Measurements from ENCODE around the gene SCRG1.

The SCRG1 gene

GRCh38 chr4:173411106-173411693, 12.3 kb upstream of the SCRG1 start:
- no peak for DNase-seq (ENCODE audit: low read depth, low spot score)

DNA sequence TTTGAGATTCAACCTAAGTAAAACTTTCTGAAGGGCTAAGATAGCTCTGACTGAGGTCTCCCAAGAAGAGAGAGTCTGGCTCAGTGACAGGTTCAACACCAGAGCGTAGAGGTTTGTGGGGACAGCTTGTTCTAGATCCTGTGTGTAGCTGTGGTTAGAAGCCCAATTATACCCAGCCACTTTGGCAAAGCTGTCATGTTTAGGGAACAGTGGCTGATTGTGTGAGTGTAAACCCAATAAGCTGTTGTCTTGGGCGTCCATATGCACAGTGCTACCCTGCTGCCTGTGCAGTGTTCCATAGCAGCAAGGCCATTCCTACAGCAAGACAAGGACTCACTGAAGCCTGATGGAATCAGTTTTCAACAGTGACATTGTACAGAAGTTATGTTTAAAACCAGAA, 11.2 kb upstream of the SCRG1 start:
- peak; percentile 28 for DNase-seq (ENCODE audit: low read depth, low spot score)

- no peak for DNase-seq (ENCODE audit: low read depth, low spot score)
Measured at GRCh38 chr4:173405840-173406606, 7.1 kb upstream of the SCRG1 start.

DNA sequence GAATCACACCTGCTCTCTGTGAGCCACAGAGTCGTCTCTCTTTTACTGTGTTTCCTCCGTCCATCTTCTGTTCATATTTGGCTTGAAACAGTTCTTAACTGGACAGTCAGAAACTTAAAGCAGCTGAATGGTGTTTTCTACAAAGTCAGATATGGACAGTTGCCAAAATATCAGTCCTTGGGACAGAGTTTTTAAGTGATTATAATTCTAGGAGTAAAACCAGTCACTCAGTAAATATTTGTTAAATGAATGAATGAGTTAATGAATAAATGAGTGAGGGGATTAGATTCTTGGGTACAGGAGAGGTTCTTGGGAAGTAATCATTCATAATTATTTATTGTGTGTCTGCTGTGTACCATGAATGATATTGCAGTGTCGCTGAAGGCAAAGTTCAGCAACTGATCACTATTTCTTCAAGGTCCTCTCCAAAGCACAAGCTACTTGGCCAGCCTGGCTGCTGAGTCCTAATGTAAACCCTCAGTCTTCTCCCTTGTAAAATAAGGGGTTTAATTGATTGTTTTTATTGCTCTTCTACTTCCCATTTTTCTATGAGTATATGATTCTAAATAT, 5.5 kb upstream of the SCRG1 start:
- DNase-seq (ENCODE audit: low read depth, low spot score): no peak

DNA sequence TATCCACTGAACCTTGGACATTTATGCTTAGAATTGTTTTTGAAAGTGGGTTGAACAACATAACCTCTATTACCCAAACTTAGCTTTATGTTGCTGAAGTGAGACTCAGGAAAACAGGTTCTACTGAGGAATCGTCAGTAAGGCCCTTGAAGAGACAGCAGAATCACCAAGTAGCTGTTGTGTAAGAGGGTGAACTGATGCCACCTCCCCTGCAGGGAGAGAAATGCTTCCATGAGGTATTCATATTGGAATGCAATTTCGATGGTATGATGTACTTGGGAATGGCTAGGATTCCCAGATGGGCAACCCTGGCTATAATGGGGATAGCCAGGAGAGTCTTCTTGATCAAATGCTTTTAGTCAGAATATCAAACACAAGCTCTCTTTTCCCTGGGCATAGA, 4.1 kb upstream of the SCRG1 start:
- no peak for DNase-seq (ENCODE audit: low read depth, low spot score)

DNA sequence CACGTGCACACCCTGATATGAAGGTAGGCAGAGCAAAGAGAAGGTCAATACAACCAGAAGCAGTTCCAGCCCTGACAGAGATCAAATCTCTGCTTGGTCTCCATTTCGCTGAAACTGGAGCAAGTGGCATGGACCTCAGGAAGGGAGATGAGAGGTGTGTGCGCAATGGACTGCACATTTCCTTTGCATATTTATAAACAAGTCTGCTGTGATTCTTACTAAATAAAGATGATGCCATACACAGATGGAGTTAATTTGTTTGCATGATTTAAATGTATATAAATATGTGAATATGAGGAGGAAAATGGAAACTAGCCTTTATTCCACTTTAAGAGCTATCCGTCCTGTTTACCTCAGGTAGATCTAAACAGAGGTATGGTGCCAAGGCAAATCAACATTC, 2.1 kb upstream of the SCRG1 start:
- DNase-seq (ENCODE audit: low read depth, low spot score): no peak

GRCh38 chr4:173398220-173398619, 696 bp downstream of the SCRG1 start:
- no peak for DNase-seq (ENCODE audit: low read depth, low spot score)

DNA sequence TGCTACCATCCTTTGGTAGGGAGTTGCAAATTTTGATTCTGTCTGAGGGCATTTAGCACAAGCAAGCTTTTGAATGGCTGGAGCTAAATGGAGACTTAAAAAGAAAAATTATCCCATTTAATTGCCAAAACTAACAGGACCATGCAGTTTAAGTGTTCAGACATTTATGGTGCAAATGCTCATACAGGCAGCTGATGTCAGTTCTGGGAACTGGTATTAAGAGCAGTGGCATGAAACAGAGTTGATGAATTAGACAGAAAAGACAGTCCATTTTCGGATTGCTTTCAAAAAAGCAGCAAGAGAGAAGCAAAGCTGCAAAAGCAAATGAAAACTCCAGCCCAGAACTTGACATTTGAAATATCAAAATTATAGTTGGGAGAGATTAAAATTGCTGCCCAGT, 1.3 kb downstream of the SCRG1 start:
- no peak for DNase-seq (ENCODE audit: low read depth, low spot score)

DNA sequence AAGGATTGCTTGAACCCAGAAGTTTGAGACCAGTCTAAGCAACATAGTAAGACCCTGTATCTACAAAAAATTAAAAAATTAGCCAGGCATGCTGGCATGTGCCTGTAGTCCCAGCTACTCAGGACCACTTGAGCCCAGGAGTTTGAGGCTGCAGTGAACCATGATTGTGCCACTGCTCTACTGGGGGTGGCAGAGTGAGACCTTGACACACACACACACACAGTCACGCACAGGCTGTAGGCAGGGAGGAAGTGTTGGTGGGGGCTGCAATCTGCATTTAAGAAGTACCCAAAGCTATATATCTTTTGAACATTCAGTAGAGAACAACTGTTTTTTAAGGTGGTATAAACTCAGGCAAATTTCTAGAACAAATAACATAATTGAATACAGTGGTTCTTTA, 7.2 kb downstream of the SCRG1 start:
- DNase-seq (ENCODE audit: low read depth, low spot score): no peak

- DNase-seq (ENCODE audit: low read depth, low spot score): no peak
Measured at GRCh38 chr4:173386751-173387150, 12.2 kb downstream of the SCRG1 start.

- no peak for DNase-seq (ENCODE audit: low read depth, low spot score)
Measured at GRCh38 chr4:173382349-173382748, 16.6 kb downstream of the SCRG1 start.

DNA sequence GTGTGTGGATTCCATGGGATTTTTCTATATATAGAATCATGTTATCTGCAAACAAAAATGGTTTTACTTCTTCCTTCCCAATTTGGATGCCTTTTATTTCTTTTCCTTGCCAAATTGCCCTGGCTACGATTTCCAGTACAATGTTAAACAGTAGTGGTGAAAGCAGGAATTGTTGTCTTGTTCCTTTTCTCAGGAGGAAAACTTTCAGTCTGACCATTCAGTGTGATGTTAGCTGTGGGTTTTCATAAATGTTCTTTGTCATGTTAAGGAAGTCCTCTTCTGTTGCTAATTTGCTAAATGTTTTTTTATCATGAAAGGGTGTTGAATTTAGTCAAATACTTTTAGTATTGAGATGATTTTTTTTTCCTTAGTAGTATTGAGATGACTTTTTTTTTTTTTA, 17.3 kb downstream of the SCRG1 start:
- DNase-seq (ENCODE audit: low read depth, low spot score): no peak

GRCh38 chr4:173380987-173381386, 17.9 kb downstream of the SCRG1 start:
- DNase-seq (ENCODE audit: low read depth, low spot score): no peak

DNA sequence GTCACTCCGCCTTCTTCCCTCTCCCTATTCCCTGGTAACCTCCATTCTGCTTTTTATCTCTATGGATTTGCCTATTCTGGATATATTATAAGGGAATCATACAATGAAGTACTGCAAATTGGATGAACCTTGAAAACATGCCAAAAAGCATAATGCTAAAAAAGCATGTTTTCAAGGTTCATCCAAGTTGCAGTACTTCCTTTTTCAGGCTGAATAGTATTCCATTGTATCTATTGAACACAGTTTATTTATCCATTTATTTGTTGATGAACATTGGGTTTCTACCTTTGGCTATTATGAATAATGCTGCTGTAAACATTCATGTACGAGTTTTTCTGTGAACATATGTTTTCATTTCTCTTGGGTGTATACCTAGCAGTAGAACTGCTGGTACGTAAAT, 19.0 kb downstream of the SCRG1 start:
- DNase-seq (ENCODE audit: low read depth, low spot score): no peak

DNA sequence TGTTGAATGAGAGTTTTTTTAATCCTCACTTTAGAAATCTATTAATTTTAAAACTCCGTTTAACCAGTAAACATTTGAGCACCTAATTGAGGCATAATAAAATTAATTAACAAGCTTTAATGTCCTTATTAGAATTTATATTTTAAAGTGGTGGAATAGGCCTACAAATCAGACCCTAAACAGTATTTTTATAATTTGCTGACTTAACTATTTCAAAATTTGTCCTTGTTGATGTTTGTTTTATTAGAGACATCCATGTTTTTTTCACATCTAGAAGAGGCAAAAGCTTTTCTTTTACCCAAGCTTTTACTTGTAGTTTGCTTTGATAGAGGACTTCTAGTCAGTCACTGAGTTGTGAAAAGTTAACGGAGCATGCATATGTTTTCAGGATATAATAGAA, 24.3 kb downstream of the SCRG1 start:
- no peak for DNase-seq (ENCODE audit: low read depth, low spot score)

GRCh38 chr4:173371292-173372192, 27.4 kb downstream of the SCRG1 start:
- peak; percentile 86 for DNase-seq (ENCODE audit: low read depth, low spot score)

- peak; percentile 100 for DNase-seq (ENCODE audit: low read depth, low spot score)
Measured at GRCh38 chr4:173370477-173371291, 28.2 kb downstream of the SCRG1 start, which contains the start of gene SAP30. Gene SAP30 (plus strand): TSS chr4:173370954. CDS start chr4:173371183, 229 bp downstream.

DNA sequence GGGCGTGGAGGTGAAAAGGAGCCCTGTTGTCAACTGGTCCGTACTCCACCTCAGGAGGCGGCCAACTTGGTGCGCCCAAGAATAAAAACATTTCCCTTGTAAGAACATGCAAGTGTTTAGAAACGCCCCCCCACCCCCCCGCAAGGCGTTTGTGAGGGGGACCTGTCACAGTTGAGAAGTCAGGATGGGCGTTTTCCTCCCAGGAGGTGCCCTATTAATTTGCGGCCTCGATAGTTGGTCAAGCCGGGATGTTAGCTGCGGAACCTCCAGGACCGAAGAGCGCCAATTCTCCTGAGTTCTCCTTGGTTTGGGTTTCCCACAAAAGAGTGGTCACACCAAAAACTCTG, 28.8 kb downstream of the SCRG1 start:
- no peak for DNase-seq (ENCODE audit: low read depth, low spot score)

DNA sequence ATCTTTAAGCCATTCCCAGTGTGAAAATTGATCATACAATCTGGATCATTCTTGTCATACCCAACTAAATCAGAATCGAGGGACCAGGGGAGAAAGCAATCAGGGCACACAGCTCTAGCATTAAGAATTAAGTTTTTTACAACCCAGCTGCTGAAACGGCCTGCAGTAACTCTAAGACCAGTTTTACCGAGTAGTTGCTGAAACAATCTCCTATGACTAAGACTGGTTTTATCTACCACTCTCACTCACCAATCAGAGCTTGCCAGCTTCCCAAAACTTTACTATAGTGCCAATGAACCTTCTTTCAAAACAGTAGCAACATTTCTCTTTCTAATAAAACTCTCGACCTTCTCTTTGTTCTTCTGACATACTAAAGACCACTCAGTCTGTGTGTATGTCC, 31.0 kb downstream of the SCRG1 start:
- DNase-seq (ENCODE audit: low read depth, low spot score): peak; percentile 12

GRCh38 chr4:173367285-173367684, 31.6 kb downstream of the SCRG1 start:
- peak; percentile 11 for DNase-seq (ENCODE audit: low read depth, low spot score)

- DNase-seq (ENCODE audit: low read depth, low spot score): no peak
Measured at GRCh38 chr4:173365359-173365996, 33.4 kb downstream of the SCRG1 start.

All from astrocyte of the hippocampus (primary cell).